Keratinocyte (primary cell): ENCODE results near the gene BCL2L12. TPM values are rescaled to one million over a fixed set of nuclear protein-coding genes. Genes with fewer than 3 reads are reported as not detected.

ENCODE experiments used
- DNase-seq: peaks from one replicate; pipeline ENCODE4 v3.0.0-alpha.2; 2011; ENCODE audit warnings: low read depth, missing footprints, low spot score
- FAIRE-seq: peaks from 2 replicates; lab custom pipeline; 2011; peaks lifted over from hg19 to GRCh38; lab: Jason Lieb, UNC
- H2AFZ ChIP-seq: 2 replicates; pipeline ENCODE4 v1.6.0; 2012; ENCODE audit warnings: low read length, control low read depth, inconsistent platforms; ENCODE audit not compliant: control insufficient read depth
- H3K27ac ChIP-seq: 2 replicates; pipeline ENCODE4 v1.5.1; 2011; ENCODE audit warnings: low read length; ENCODE audit not compliant: control insufficient read depth, insufficient read depth
- H3K27me3 ChIP-seq: 3 replicates; pipeline ENCODE4 v1.6.0; 2011; ENCODE audit warnings: low read length; ENCODE audit not compliant: control insufficient read depth, insufficient read depth; ENCODE audit errors: extremely low read depth
- H3K36me3 ChIP-seq, 2 experiments: 2 replicates in 1 of 2; 3 replicates in 1 of 2; pipeline ENCODE4 v1.5.1; 2011; ENCODE audit warnings: low read length in 2 of 2, mild to moderate bottlenecking in 1 of 2; ENCODE audit not compliant: control insufficient read depth in 2 of 2, insufficient read depth in 2 of 2; ENCODE audit errors: extremely low read depth in 1 of 2
- H3K4me1 ChIP-seq: 3 replicates; pipeline ENCODE4 v1.5.1; 2011; ENCODE audit warnings: low read length; ENCODE audit not compliant: control insufficient read depth, insufficient read depth; ENCODE audit errors: extremely low read depth
- H3K4me2 ChIP-seq: 3 replicates; pipeline ENCODE4 v1.6.0; 2011; ENCODE audit warnings: low read depth, low read length; ENCODE audit not compliant: control insufficient read depth, insufficient read depth; ENCODE audit errors: extremely low read depth
- H3K4me3 ChIP-seq, 3 experiments: fragments of 200-600 bp in 1 of 3; sonication (generic) in 1 of 3; 2 replicates in 2 of 3; 3 replicates in 1 of 3; pipeline ENCODE4 v1.5.1; 2011 to 2016; ENCODE audit warnings: low read length in 3 of 3, mild to moderate bottlenecking in 3 of 3, control low read depth in 2 of 3, inconsistent platforms in 1 of 3, low read depth in 1 of 3, mixed read lengths in 1 of 3, mixed run types in 1 of 3, moderate library complexity in 1 of 3; ENCODE audit not compliant: control insufficient read depth in 2 of 3, insufficient read depth in 2 of 3; ENCODE audit errors: extremely low read depth in 1 of 3
- H3K79me2 ChIP-seq: 2 replicates; pipeline ENCODE4 v1.6.0; 2012; ENCODE audit warnings: low read length; ENCODE audit not compliant: control insufficient read depth, insufficient read depth
- H3K9ac ChIP-seq: 3 replicates; pipeline ENCODE4 v1.6.0; 2011; ENCODE audit warnings: low read length; ENCODE audit not compliant: control insufficient read depth, insufficient read depth; ENCODE audit errors: extremely low read depth
- H3K9me1 ChIP-seq: 3 replicates; pipeline ENCODE4 v1.6.0; 2011; ENCODE audit warnings: low read length; ENCODE audit not compliant: control insufficient read depth, insufficient read depth; ENCODE audit errors: extremely low read depth
- H3K9me3 ChIP-seq: 2 replicates; pipeline ENCODE4 v1.5.1; 2012; ENCODE audit warnings: low read depth, low read length; ENCODE audit not compliant: control insufficient read depth
- H4K20me1 ChIP-seq: 3 replicates; pipeline ENCODE4 v1.6.0; 2011; ENCODE audit warnings: low read length; ENCODE audit not compliant: control insufficient read depth, insufficient read depth; ENCODE audit errors: extremely low read depth
- EZH2 ChIP-seq: IDR thresholded peaks from one replicate; pipeline ENCODE4 v1.6.1; 2012; ENCODE audit warnings: inconsistent platforms, mild to moderate bottlenecking, low read length, moderate library complexity
- dilution Hi-C: fragments of 300-500 bp; cut with MboI; formaldehyde crosslinking; loops from one replicate; pipeline ENCODE4 v1.7.0; 2020; ENCODE audit warnings: low sequenced_read_pairs; ENCODE audit not compliant: extremely low pct_ligation_motif_present
- polyA plus RNA-seq, 5 experiments: library from polyadenylated mRNA; depleted of rRNA in 3 of 5; stranded (reverse) in 3 of 5; stranded (forward) in 1 of 5; unstranded in 1 of 5; fragments of >200 nt; gene quantifications; 1 replicate in 1 of 5; 2 replicates in 3 of 5; 3 replicates in 1 of 5; pipeline versions ENCODE4 v1.2.1 to v1.2.3, GENCODE V29; 2011 to 2012; ENCODE audit warnings: missing spikeins in 2 of 5, low read depth in 1 of 5, low replicate concordance in 1 of 5
- TF ChIP-seq, protein P1 (sequence below), 3 experiments: IDR thresholded peaks in 1 of 3; conservative IDR thresholded peaks in 1 of 3; optimal IDR thresholded peaks in 1 of 3; 2 replicates in 2 of 3; 3 replicates in 1 of 3; pipeline versions ENCODE3 to v1.5.1; 2011; ENCODE audit warnings: low read length in 3 of 3, mild to moderate bottlenecking in 3 of 3, moderate library complexity in 2 of 3, control low read depth in 1 of 3, inconsistent platforms in 1 of 3; ENCODE audit not compliant: insufficient read depth in 2 of 3; ENCODE audit errors: extremely low read depth in 1 of 3

The BCL2L12 gene
- polyA plus RNA-seq, 1 donor (not counting 4 experiments of a cell fraction or from before 2014, with no cell fraction given) = 14.8 TPM

DNA sequence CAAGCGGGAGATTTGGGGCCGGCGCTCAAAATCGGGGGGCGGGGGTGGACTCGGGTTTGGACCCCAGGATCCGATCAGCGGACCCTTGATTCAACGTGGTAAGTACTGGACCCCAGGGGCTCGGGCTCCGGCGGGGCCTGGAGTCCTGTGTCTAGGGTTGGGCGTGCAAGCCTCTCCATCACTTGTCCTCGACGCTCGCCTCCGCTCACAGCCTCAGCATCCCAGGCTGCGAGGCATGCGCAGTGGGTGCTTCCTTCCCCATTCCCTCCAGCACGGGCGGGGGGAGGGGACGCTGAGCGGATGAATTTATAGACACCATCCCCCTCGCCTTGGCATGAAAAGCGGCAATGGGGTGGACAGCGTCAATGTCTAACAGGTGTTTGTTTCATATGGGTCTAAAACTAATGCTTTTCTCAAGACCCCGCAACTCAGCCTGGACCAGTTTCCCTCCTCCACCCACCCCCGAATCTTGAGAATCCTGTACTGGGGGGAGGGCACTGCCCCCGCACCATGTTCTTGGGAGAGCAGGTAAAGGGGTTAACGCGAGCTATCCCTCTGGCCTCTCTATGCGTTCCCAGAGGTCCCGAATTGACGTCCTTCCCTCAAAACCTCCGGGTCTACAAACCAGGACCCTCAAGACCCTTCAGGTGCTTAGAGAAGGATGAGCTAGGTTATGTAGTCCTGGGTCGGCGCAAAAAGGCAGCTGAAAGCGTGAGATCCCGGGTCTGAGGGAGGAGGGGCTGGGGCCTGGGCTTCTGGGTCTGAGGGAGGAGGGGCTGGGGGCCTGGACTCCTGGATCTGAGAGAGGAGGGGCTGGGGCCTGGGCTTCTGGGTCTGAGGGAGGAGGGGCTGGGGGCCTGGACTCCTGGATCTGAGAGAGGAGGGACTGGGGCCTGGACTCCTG, 25.8 kb downstream of the BCL2L12 start:
- H3K9me3 ChIP-seq = no peaks in the 10 kb centered on the region
- no peak for FAIRE-seq
- DNase-seq = no peak
- no peak overlapping the region for H2AFZ ChIP-seq
- H3K27me3 ChIP-seq = no peaks in the 10 kb centered on the region
- H3K4me3 ChIP-seq = peak overlapping the region in 2 of 3 experiments; percentile 47 to 60
- dilution Hi-C loops = no loop called here
- no peaks in the 10 kb centered on the region for H3K9me1 ChIP-seq
- no peak overlapping the region for H3K9ac ChIP-seq
- H3K4me2 ChIP-seq = peak overlapping the region; percentile 93
- H4K20me1 ChIP-seq = peaks cover 7% of the 10 kb centered on the region
- H3K4me1 ChIP-seq = peaks cover 21% of the 10 kb centered on the region
- no peaks in the 10 kb centered on the region for H3K79me2 ChIP-seq
- H3K36me3 ChIP-seq = peaks cover 6 to 13% of the 10 kb centered on the region in 2 experiments
- no peak for TF ChIP-seq EZH2
- TF ChIP-seq, protein P1, sequence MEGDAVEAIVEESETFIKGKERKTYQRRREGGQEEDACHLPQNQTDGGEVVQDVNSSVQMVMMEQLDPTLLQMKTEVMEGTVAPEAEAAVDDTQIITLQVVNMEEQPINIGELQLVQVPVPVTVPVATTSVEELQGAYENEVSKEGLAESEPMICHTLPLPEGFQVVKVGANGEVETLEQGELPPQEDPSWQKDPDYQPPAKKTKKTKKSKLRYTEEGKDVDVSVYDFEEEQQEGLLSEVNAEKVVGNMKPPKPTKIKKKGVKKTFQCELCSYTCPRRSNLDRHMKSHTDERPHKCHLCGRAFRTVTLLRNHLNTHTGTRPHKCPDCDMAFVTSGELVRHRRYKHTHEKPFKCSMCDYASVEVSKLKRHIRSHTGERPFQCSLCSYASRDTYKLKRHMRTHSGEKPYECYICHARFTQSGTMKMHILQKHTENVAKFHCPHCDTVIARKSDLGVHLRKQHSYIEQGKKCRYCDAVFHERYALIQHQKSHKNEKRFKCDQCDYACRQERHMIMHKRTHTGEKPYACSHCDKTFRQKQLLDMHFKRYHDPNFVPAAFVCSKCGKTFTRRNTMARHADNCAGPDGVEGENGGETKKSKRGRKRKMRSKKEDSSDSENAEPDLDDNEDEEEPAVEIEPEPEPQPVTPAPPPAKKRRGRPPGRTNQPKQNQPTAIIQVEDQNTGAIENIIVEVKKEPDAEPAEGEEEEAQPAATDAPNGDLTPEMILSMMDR (optimal IDR thresholded peaks at IDR 0.05 in 1 of 3, IDR thresholded peaks at IDR 0.05 in 1 of 3, conservative IDR thresholded peaks at IDR 0.05 in 1 of 3; ENCODE audit: extremely low read depth in 1 of 3, insufficient read depth in 2 of 3, low read length in 3 of 3) = no peak
- H3K27ac ChIP-seq = no peak overlapping the region

DNA sequence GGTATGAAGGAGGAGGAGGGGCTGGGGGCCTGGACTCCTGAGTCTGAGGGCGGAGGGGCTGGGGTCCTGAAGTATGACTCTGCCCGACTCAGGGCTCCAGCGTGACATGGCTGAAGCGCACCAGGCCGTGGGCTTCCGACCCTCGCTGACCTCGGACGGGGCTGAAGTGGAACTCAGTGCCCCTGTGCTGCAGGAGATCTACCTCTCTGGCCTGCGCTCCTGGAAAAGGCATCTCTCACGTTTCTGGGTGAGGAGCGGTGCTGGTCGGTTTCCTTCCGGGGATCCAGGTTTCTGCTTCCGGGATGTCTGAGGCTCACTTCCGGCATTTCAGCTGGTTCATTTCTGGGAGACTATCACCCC, 26.4 kb downstream of the BCL2L12 start:
- no peaks in the 10 kb centered on the region for H3K9me1 ChIP-seq
- no peaks in the 10 kb centered on the region for H3K9me3 ChIP-seq
- TF ChIP-seq EZH2 = no peak
- TF ChIP-seq, protein P1 (optimal IDR thresholded peaks at IDR 0.05 in 1 of 3, IDR thresholded peaks at IDR 0.05 in 1 of 3, conservative IDR thresholded peaks at IDR 0.05 in 1 of 3; ENCODE audit: extremely low read depth in 1 of 3, insufficient read depth in 2 of 3, low read length in 3 of 3) = no peak
- no peak for DNase-seq
- peaks cover 7% of the 10 kb centered on the region for H4K20me1 ChIP-seq
- H2AFZ ChIP-seq = no peak overlapping the region
- peaks cover 21% of the 10 kb centered on the region for H3K4me1 ChIP-seq
- H3K4me2 ChIP-seq = no peak overlapping the region
- dilution Hi-C loops = no loop called here
- H3K4me3 ChIP-seq = no peak overlapping the region
- H3K79me2 ChIP-seq = no peaks in the 10 kb centered on the region
- H3K36me3 ChIP-seq = peaks cover 6 to 9% of the 10 kb centered on the region in 2 experiments
- no peak for FAIRE-seq
- no peak overlapping the region for H3K9ac ChIP-seq
- H3K27me3 ChIP-seq = no peaks in the 10 kb centered on the region
- H3K27ac ChIP-seq = no peak overlapping the region
